Measurements from ENCODE around the gene DCT.
"Not testable (repeated sequence)": the region's sequence is repeated elsewhere in the genome, so short reads cannot be mapped to it uniquely, and the experiment has no call there.

The DCT gene

DNA sequence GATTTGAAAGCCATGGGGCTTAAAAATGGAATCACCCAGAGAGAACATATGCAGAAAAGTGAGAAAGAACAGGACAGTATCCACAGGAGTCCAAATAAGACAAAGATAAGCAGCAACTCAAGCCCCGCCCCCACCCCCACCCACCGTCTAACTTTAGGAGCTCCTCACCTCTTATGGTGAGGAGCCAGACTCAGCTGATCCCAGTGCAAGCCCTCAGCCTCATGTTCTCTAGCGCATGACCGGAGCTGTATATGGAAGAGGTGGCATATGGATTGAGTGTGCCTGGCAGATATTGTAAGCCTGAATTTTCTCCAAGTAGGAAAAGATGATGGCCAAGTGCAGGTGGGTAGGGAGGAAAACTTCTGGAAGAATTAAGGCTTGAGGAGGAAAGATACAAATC is 36.4 kb upstream of the DCT start:
- DNase-seq, result no peak
- Histone ChIP-seq H3K9me3 (ENCODE audit: severe bottlenecking) (peaks cover 6% of the 10 kb centered on the region), H3K36me3 (no peaks in the 10 kb centered on the region), H3K27ac (no peak overlapping the region), H3K4me3 (ENCODE audit: low read depth, low read length) (no peak overlapping the region), H3K27me3 (ENCODE audit: insufficient read depth, low read depth, severe bottlenecking) (no peaks in the 10 kb centered on the region)
- TF ChIP-seq, protein P1, sequence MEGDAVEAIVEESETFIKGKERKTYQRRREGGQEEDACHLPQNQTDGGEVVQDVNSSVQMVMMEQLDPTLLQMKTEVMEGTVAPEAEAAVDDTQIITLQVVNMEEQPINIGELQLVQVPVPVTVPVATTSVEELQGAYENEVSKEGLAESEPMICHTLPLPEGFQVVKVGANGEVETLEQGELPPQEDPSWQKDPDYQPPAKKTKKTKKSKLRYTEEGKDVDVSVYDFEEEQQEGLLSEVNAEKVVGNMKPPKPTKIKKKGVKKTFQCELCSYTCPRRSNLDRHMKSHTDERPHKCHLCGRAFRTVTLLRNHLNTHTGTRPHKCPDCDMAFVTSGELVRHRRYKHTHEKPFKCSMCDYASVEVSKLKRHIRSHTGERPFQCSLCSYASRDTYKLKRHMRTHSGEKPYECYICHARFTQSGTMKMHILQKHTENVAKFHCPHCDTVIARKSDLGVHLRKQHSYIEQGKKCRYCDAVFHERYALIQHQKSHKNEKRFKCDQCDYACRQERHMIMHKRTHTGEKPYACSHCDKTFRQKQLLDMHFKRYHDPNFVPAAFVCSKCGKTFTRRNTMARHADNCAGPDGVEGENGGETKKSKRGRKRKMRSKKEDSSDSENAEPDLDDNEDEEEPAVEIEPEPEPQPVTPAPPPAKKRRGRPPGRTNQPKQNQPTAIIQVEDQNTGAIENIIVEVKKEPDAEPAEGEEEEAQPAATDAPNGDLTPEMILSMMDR (IDR thresholded peaks at IDR 0.05; ENCODE audit: low read depth, low read length), result no peak

DNA sequence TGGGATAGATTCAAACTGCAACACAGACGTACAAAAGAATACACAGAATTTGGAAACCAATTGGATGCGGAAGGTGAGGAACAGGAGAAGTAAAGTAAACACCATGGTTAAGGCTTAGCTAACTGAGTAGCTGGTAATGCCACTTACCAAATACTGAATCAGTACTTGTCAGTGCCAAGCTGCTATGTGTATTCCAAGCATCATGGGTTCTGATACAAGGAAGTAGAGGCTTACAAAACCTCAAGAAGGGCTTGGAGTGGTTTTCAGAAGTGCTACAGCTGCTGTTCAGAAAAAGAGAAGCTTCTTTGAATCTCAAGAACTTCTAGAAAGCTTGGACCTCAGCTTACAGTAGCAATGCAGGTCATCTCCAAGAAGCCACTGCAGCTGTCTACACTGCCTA is 35.9 kb upstream of the DCT start:
- H3K27me3 ChIP-seq (ENCODE audit: insufficient read depth, low read depth, severe bottlenecking), result no peaks in the 10 kb centered on the region
- TF ChIP-seq, protein P1 (IDR thresholded peaks at IDR 0.05; ENCODE audit: low read depth, low read length), result no peak

DNA sequence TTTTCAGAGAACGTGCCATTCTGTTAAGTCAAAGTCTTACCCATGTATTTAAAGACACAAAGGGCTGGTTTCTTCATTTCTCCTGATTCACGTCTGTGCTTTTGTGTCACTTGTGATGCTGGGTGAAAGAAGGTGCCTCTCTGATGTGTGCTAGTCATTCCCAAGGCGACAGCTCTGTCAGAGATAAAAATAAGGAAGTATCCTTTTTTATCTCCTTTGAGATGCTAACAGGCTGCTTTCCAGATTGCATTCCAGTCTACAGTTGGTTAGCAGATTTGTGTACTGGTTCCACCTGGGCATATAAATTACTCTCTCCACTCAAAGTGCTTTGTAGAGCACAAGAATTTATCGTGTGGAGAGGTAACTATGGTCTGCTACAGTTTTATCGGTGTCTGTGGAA is 33.5 kb upstream of the DCT start:
- TF ChIP-seq, protein P1 (IDR thresholded peaks at IDR 0.05; ENCODE audit: low read depth, low read length), result no peak
- H3K9me3 ChIP-seq (ENCODE audit: severe bottlenecking), result peaks cover 9% of the 10 kb centered on the region
- no peak for DNase-seq
- H3K36me3 ChIP-seq, result no peaks in the 10 kb centered on the region
- H3K27me3 ChIP-seq (ENCODE audit: insufficient read depth, low read depth, severe bottlenecking), result no peaks in the 10 kb centered on the region
- H3K4me3 ChIP-seq (ENCODE audit: low read depth, low read length), result no peak overlapping the region
- no peak overlapping the region for H3K27ac ChIP-seq

More for the DNA sequence above, 35.9 kb upstream of the DCT start:
- Histone ChIP-seq H3K36me3 (no peaks in the 10 kb centered on the region), H3K9me3 (ENCODE audit: severe bottlenecking) (peaks cover 6% of the 10 kb centered on the region), H3K27ac (no peak overlapping the region), H3K4me3 (ENCODE audit: low read depth, low read length) (no peak overlapping the region)
- no peak for DNase-seq

DNA sequence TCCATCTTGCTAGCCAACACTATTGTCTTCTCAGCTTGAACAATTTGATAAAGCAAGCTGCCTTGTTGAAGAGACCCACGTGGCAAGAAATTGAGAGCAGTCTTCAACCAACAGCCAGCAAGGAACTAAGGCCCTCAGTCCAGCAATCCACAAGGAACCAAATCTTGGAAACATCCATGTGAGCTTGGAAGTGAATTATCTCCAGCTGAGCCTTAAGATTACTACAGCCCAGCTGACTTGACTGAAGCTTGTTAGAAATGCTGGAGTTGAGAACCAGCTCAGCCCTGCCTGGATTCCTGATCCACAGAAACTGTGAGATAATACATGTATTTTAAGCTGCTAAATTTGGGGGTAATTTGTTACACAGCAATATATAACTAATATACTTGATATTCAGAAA is 26.2 kb upstream of the DCT start:
- Histone ChIP-seq H3K27ac (peak overlapping the region; percentile 41), H3K36me3 (no peaks in the 10 kb centered on the region), H3K4me3 (ENCODE audit: low read depth, low read length) (no peak overlapping the region), H3K9me3 (ENCODE audit: severe bottlenecking) (peaks cover 3% of the 10 kb centered on the region), H3K27me3 (ENCODE audit: insufficient read depth, low read depth, severe bottlenecking) (no peaks in the 10 kb centered on the region)
- TF ChIP-seq, protein P1 (IDR thresholded peaks at IDR 0.05; ENCODE audit: low read depth, low read length), result no peak
- DNase-seq, result peak; percentile 55

DNA sequence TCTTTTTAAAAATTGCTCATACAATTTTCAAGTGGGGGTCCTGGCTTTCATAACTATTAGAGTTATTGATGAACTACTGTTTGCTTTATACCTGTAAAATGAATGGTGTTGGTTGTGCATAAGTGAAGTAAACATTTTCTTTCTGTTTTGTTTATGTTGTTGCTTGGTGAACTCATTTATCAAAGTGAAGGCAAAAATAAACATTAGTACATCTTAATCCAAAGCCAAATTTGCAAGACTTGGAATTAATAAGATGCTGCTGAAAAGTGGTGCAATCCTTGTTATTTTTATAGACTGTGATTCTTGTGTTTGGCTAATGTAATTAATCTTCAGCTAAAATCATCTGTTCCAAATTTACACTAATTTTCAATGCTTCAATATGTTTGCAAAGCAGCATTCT is 24.4 kb upstream of the DCT start:
- TF ChIP-seq, protein P1 (IDR thresholded peaks at IDR 0.05; ENCODE audit: low read depth, low read length), result no peak
- H3K27ac ChIP-seq, result no peak overlapping the region
- H3K9me3 ChIP-seq (ENCODE audit: severe bottlenecking), result no peaks in the 10 kb centered on the region
- no peak for DNase-seq
- no peak overlapping the region for H3K4me3 ChIP-seq (ENCODE audit: low read depth, low read length)
- no peaks in the 10 kb centered on the region for H3K36me3 ChIP-seq
- no peaks in the 10 kb centered on the region for H3K27me3 ChIP-seq (ENCODE audit: insufficient read depth, low read depth, severe bottlenecking)

DNA sequence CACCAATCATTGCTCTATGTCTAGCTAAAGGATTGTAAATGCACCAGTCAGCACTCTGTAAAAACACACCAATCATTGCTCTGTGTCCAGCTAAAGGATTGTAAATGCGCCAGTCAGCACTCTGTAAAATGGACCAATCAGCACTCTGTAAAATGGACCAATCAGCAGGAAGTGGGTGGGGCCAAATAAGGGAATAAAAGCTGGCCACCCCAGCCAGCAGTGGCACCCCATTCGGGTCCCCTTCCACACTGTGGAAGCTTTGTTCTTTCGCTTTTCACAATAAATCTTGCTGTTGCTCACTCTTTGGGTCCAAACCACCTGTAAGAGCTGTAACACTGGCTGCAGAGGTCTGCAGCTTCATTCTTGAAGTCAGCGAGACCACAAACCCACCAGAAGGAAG is 19.3 kb upstream of the DCT start:
- not testable (repeated sequence) for DNase-seq; H3K4me3 ChIP-seq (ENCODE audit: low read depth, low read length); H3K27ac ChIP-seq; H3K36me3 ChIP-seq; H3K9me3 ChIP-seq (ENCODE audit: severe bottlenecking); H3K27me3 ChIP-seq (ENCODE audit: insufficient read depth, low read depth, severe bottlenecking)
